Measurements from ENCODE around the gene PLXNC1. TPM values are rescaled to one million over a fixed set of nuclear protein-coding genes. Genes with fewer than 3 reads are reported as not detected.

Gene PLXNC1
- polyA plus RNA-seq, 4 donors, result 5.3 to 9.6 (median 7.3) TPM

DNA sequence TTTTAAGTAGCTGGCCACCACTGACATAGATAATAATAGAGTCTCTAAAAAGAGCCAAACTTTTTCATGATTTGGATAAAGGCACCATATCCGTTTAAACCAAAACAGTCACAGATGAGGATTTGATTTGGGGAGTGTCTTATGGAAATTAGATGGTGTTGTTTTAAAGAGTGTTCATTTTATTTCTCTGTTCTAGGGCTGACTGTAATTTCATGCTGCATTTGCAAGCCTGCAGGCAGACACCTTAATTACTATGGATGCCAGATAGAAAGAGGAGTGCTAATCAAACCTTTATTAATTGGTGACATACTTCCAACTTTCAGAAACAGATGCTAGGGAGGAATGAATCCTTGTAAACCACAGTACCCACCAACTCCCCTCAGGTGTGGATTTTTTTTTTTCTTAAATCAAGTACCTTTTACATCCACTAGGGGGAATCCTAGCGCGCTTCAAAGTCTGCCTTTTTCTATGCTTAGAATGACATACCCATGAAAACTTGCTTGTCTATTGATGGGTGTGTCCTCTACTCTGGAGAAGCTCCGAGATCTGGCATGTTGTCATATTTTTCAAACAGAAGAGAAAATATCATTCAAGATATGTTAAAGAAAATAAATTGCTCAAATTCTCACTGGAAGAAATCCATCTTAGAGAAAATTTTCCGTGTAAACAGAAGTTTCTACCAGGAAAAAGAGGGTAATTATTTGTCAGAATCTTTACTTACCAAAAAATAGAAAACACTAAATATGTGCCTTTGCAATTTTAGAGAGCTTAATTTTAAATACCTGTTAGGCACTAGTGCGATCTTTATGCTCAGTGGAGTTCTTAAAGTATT lies 14.2 kb upstream of the PLXNC1 start:
- no peak for DNase-seq (ENCODE audit: low read depth in 4 of 4, low spot score in 2 of 4)

GRCh38 chr12:94135896-94136295 lies 12.5 kb upstream of the PLXNC1 start:
- no peak for DNase-seq (ENCODE audit: low read depth in 4 of 4, low spot score in 2 of 4)

- DNase-seq (ENCODE audit: low read depth in 4 of 4, low spot score in 2 of 4), result no peak
Measured at GRCh38 chr12:94139816-94140215, 8.6 kb upstream of the PLXNC1 start.

GRCh38 chr12:94140556-94140955 lies 7.8 kb upstream of the PLXNC1 start:
- no peak for DNase-seq (ENCODE audit: low read depth in 4 of 4, low spot score in 2 of 4)

- no peak for DNase-seq (ENCODE audit: low read depth in 4 of 4, low spot score in 2 of 4)
Measured at GRCh38 chr12:94141004-94141764, 7.2 kb upstream of the PLXNC1 start.

DNA sequence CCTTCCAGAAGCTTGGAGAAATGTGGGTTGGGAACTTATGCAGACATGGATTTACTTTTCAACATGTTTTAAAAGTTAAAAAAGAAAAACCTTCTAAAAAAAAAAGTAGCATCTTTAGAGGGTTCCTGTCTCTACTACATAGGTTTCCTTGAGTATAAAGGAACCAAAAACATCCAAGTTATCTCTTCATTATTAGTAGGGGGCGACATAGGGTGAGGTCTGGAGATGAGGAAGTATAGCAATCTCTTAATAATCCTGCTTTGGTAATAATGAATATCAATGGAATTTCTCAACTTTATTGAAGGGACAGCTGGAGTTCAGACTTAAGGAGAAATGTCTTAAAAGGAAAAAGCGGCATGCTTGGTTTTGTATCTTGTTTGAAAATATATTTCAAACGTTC lies 6.5 kb upstream of the PLXNC1 start:
- DNase-seq (ENCODE audit: low read depth in 4 of 4, low spot score in 2 of 4), result no peak

GRCh38 chr12:94143438-94143837 lies 4.9 kb upstream of the PLXNC1 start:
- DNase-seq (ENCODE audit: low read depth in 4 of 4, low spot score in 2 of 4), result no peak

DNA sequence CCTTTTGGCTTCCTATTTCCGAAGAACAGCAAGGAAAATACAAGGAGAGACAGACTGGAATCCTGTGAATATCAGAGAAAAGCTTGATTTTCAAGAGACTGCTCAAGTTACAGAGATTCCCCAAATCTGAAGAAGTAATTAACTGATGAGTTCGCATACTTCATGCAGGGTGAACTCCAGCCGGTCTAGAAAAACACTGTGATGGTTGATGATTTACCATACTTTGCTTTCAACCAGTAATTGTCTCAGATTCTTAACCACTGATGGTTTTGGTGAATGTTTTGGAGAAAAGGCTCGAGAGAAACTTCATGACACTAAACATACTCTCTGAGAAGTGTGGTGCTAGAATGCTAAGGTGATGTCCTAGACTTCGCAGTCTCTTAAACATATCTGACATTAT lies 4.4 kb upstream of the PLXNC1 start:
- no peak for DNase-seq (ENCODE audit: low read depth in 4 of 4, low spot score in 2 of 4)

DNA sequence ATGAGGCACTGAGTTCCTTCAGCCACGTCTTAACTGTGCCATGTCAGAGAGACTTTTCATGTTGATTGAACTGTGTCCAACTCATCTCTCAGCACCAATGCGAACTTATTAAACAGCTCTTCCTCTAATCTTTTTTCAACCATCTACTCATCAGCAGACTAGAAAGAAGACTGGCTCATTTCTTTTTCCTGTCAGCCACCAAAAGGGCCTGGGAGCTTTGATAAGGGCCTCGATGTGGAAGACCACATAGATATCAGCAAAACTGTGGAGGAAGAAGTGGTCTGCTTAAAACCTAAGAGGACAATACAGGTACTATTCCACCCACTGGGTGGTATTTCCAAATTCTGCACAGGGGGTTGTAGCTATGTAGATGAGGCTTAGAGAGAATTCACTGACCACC lies 3.6 kb upstream of the PLXNC1 start:
- DNase-seq (ENCODE audit: low read depth in 4 of 4, low spot score in 2 of 4), result no peak

DNA sequence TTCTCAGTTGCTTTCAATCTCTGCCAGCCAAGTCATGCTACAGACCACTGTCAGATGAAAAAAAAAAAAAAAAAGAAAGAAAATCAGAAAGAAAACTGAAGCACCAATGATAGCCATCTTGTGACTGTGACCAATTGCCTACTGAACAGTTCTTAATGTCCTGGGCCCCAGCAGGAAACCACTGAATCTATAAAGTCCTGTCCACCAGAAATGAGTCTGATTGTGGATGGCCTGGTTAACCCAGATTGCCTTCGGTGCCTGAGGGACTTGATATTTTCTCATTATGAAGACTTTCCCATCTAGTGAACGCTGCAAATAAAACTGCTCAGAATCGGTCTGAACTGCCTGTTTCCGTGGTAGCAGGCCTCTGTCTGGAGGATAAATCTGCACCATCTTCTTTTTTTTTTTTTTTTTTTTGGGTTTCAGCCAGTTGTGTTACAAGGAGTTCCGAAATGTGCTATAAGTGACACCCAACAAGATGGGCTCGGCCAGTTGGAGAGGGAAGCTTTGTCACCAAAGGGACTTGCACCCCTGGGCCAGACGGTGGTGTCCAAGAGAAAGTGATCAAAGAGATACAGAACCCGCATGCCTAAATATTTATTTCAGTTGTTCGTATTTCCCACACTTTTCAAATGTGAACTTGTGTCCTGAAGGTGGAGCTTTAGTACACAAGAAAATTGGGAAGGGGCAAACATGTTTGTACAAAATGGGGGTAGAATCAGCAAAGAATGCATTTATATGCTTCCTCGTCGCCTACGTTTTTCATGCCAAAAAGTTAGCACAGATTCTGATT lies 3.0 kb upstream of the PLXNC1 start:
- no peak for DNase-seq (ENCODE audit: low read depth in 4 of 4, low spot score in 2 of 4)

- DNase-seq (ENCODE audit: low read depth in 4 of 4, low spot score in 2 of 4), result no peak
Measured at GRCh38 chr12:94146166-94146936, 2.0 kb upstream of the PLXNC1 start.

DNA sequence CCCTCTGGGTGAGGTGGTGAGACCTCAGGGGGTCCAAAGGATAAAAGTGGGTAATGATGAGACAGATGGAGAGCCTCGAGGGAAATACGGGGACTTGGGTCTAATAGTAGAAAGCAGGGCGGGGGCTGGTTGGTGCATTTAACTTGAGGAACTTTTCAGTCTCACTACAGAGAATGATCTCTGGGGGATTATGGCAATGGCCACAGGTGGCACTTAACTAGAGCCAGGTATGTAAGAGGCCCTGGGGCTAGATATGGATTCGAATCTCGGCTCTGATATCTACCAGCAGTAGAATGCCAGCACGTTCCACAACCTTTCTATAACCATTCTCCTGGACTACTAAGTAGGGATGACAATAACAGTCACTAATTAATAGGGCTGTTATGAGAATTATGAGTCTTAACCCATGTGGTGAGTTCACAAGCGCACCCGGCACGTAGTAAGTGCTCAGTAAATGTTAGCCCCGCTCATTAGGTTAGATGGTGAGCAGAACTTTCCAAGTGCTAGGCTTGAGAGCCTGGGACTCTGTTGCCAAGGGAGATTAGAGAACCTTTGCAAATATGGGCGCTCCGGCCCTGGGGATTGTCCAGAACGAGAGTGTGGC lies 888 bp upstream of the PLXNC1 start:
- DNase-seq (ENCODE audit: low read depth in 4 of 4, low spot score in 2 of 4), result no peak

GRCh38 chr12:94148739-94149118 lies 352 bp downstream of the PLXNC1 start:
- DNase-seq (ENCODE audit: low read depth in 4 of 4, low spot score in 2 of 4), result no peak

- no peak for DNase-seq (ENCODE audit: low read depth in 4 of 4, low spot score in 2 of 4)
Measured at GRCh38 chr12:94149119-94149780, 873 bp downstream of the PLXNC1 start.

- no peak for DNase-seq (ENCODE audit: low read depth in 4 of 4, low spot score in 2 of 4)
Measured at GRCh38 chr12:94149781-94150239, 1.4 kb downstream of the PLXNC1 start.

GRCh38 chr12:94150240-94151121 lies 2.1 kb downstream of the PLXNC1 start:
- DNase-seq (ENCODE audit: low read depth in 4 of 4, low spot score in 2 of 4), result no peak

GRCh38 chr12:94151582-94151981 lies 3.2 kb downstream of the PLXNC1 start:
- no peak for DNase-seq (ENCODE audit: low read depth in 4 of 4, low spot score in 2 of 4)

GRCh38 chr12:94152292-94153078 lies 4.1 kb downstream of the PLXNC1 start:
- DNase-seq (ENCODE audit: low read depth in 4 of 4, low spot score in 2 of 4), result no peak
